ENCODE data around the gene MOSPD3. TPM values are rescaled to one million over a fixed set of nuclear protein-coding genes. Genes with fewer than 3 reads are reported as not detected.
A peak's percentile ranks its signal among the peaks of the same experiment; 100 is the strongest.

MOSPD3 gene
- total RNA-seq, 1 donor from 2014 or later, result 37.1 TPM

- Mint-ChIP-seq H3K4me1 (ENCODE audit: low read depth, unreplicated experiment) (peaks cover 2% of the 10 kb centered on the region), H3K9me3 (ENCODE audit: unreplicated experiment) (peaks cover 2% of the 10 kb centered on the region), H3K27me3 (ENCODE audit: unreplicated experiment) (peaks cover 20% of the 10 kb centered on the region), H3K4me3 (ENCODE audit: unreplicated experiment) (no peak overlapping the region), H3K36me3 (ENCODE audit: unreplicated experiment) (no peaks in the 10 kb centered on the region), H3K27ac (ENCODE audit: unreplicated experiment) (no peak overlapping the region)
- no peak for DNase-seq
- TF ChIP-seq CTCF (IDR thresholded peaks at IDR 0.05; ENCODE audit: partially characterized antibody, unreplicated experiment), result no peak
These were observed 39.2 kb upstream of the MOSPD3 start for GRCh38 chr7:100572949-100573675.

- Mint-ChIP-seq H3K27me3 (ENCODE audit: unreplicated experiment) (peaks cover 19% of the 10 kb centered on the region), H3K4me1 (ENCODE audit: low read depth, unreplicated experiment) (peaks cover 2% of the 10 kb centered on the region), H3K9me3 (ENCODE audit: unreplicated experiment) (no peaks in the 10 kb centered on the region), H3K4me3 (ENCODE audit: unreplicated experiment) (no peak within 1 kb of the TSS), H3K36me3 (ENCODE audit: unreplicated experiment) (no peaks in the 10 kb centered on the region), H3K27ac (ENCODE audit: unreplicated experiment) (no peak within 1 kb of the TSS)
- no peak for DNase-seq
- peak; percentile 25 for TF ChIP-seq CTCF (IDR thresholded peaks at IDR 0.05; ENCODE audit: partially characterized antibody, unreplicated experiment)
These were observed 38.5 kb upstream of the MOSPD3 start, which contains the start of gene SAP25 for GRCh38 chr7:100573691-100574361. TSS of gene SAP25 (minus strand) at chr7:100573900. CDS start at chr7:100573742, 158 bp downstream.

- no peak for DNase-seq
- Mint-ChIP-seq H3K36me3 (ENCODE audit: unreplicated experiment) (no peaks in the 10 kb centered on the region), H3K9me3 (ENCODE audit: unreplicated experiment) (no peaks in the 10 kb centered on the region), H3K27me3 (ENCODE audit: unreplicated experiment) (peaks cover 13% of the 10 kb centered on the region), H3K4me3 (ENCODE audit: unreplicated experiment) (no peak overlapping the region), H3K27ac (ENCODE audit: unreplicated experiment) (no peak overlapping the region), H3K4me1 (ENCODE audit: low read depth, unreplicated experiment) (peaks cover 2% of the 10 kb centered on the region)
- no peak for TF ChIP-seq CTCF (IDR thresholded peaks at IDR 0.05; ENCODE audit: partially characterized antibody, unreplicated experiment)
These were observed 37.8 kb upstream of the MOSPD3 start for GRCh38 chr7:100574362-100575205.

GRCh38 chr7:100575206-100575631 is 37.1 kb upstream of the MOSPD3 start:
- H3K4me3 Mint-ChIP-seq (ENCODE audit: unreplicated experiment), result no peak overlapping the region
- no peaks in the 10 kb centered on the region for H3K36me3 Mint-ChIP-seq (ENCODE audit: unreplicated experiment)
- no peak for TF ChIP-seq CTCF (IDR thresholded peaks at IDR 0.05; ENCODE audit: partially characterized antibody, unreplicated experiment)
- H3K27me3 Mint-ChIP-seq (ENCODE audit: unreplicated experiment), result peaks cover 14% of the 10 kb centered on the region
- H3K9me3 Mint-ChIP-seq (ENCODE audit: unreplicated experiment), result no peaks in the 10 kb centered on the region
- peaks cover 2% of the 10 kb centered on the region for H3K4me1 Mint-ChIP-seq (ENCODE audit: low read depth, unreplicated experiment)
- no peak overlapping the region for H3K27ac Mint-ChIP-seq (ENCODE audit: unreplicated experiment)
- no peak for DNase-seq
